Gastrocnemius medialis (tissue), 4 donors: ENCODE results near the gene EFCAB11.

Experiments used
- POLR2A ChIP-seq, 2 donors: fragments of 450-650 bp; IDR thresholded peaks; one replicate each; pipeline ENCODE4 v1.6.1; 2017; ENCODE audit warnings: antibody characterized with exemption in 2 of 2, mild to moderate bottlenecking in 2 of 2, moderate library complexity in 2 of 2
- TF ChIP-seq, protein P1 (sequence below), 5 experiments: fragments of 450-650 bp in 3 of 5; fragments of 200-600 bp in 2 of 5; sonication (generic) in 2 of 5; IDR thresholded peaks in 4 of 5; conservative IDR thresholded peaks in 1 of 5; 1 replicate in 4 of 5; 2 replicates in 1 of 5; pipeline ENCODE4 v1.5.1; 2016 to 2019; ENCODE audit warnings: antibody characterized with exemption in 5 of 5, mild to moderate bottlenecking in 3 of 5, moderate library complexity in 3 of 5

DNA sequence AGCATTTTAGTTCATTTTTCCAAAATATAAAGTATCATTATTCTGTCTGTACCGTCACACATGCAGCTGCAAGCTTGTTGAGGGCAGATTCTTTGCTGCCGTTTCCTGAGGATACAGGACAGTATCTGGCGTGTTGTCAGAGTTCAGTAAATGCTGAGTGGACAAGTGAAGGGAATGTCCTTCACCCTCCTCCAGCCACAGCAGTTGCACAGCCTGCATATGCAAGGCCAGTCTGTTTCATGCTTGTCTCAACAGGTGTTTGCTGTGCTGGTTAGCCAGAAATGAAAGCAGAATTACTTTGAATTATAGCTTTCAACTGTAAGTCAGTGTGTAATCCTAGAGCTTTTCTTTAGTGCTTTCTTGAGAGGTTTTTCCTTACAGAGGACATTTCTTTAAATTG is 37.7 kb upstream of the EFCAB11 start:
- TF ChIP-seq, protein P1, sequence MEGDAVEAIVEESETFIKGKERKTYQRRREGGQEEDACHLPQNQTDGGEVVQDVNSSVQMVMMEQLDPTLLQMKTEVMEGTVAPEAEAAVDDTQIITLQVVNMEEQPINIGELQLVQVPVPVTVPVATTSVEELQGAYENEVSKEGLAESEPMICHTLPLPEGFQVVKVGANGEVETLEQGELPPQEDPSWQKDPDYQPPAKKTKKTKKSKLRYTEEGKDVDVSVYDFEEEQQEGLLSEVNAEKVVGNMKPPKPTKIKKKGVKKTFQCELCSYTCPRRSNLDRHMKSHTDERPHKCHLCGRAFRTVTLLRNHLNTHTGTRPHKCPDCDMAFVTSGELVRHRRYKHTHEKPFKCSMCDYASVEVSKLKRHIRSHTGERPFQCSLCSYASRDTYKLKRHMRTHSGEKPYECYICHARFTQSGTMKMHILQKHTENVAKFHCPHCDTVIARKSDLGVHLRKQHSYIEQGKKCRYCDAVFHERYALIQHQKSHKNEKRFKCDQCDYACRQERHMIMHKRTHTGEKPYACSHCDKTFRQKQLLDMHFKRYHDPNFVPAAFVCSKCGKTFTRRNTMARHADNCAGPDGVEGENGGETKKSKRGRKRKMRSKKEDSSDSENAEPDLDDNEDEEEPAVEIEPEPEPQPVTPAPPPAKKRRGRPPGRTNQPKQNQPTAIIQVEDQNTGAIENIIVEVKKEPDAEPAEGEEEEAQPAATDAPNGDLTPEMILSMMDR (IDR thresholded peaks at IDR 0.05 in 4 of 5, conservative IDR thresholded peaks at IDR 0.05 in 1 of 5): no peak
- no peak for TF ChIP-seq POLR2A (IDR thresholded peaks at IDR 0.05)
